HCT116 (cell line): ENCODE measurements around the gene TIMP1. TPM values are rescaled to one million over a fixed set of nuclear protein-coding genes. Genes with fewer than 3 reads are reported as not detected.

Experiments used
- ATAC-seq: fragments of 200-7000 bp; cut with Tn5 transposase; 2 replicates; pipeline ENCODE4 v1.9.1; 2020; ENCODE audit warnings: mild to moderate bottlenecking, moderate library complexity
- BruUV-seq: library from RNA; stranded (reverse); fragments of 400-500 nt; replicated peaks from 2 replicates; lab custom pipeline; 2021; lab: Mats Ljungman, UMichigan
- CTCF ChIA-PET: fragments of 300-600 bp; sonication (Branson Sonifier 250); formaldehyde crosslinking; loops from one replicate; lab custom pipeline; 2021; ENCODE audit warnings: antibody characterized with exemption; lab: Charles Lee
- POLR2A ChIA-PET: fragments of 300-600, 350-600 bp; sonication (Branson Sonifier 250); formaldehyde crosslinking; loops from one replicate; lab custom pipeline; 2021; ENCODE audit warnings: antibody characterized with exemption; lab: Charles Lee
- RAD21 ChIA-PET, 2 experiments: fragments of 300-600 bp; sonication (Branson Sonifier 250); formaldehyde crosslinking; loops; one replicate each; lab custom pipeline; 2023; ENCODE audit warnings: low total read pairs in 2 of 2; ENCODE audit not compliant: uncharacterized antibody in 2 of 2, unreplicated experiment in 2 of 2, low non-redundant PET in 1 of 2; lab: Charles Lee
- DNase-seq: peaks from one replicate; pipeline ENCODE4 v3.0.0-alpha.2; 2010; ENCODE audit warnings: low read depth, low spot score
- H2AFZ ChIP-seq: fragments of 200-600 bp; shearing (Covaris generic), sonication (generic); 2 replicates; pipeline ENCODE4 v1.6.1; 2017; ENCODE audit warnings: low read depth, mixed run types, mixed read lengths, antibody characterized with exemption, low read length; ENCODE audit not compliant: poor library complexity, severe bottlenecking
- H3K27ac ChIP-seq: 2 replicates; pipeline ENCODE4 v1.5.1; 2012; ENCODE audit warnings: low read depth, low read length
- H3K27me3 ChIP-seq: fragments of 200-600 bp; sonication (generic); 2 replicates; pipeline ENCODE4 v1.6.1; 2016; ENCODE audit warnings: mixed run types, low read length, mixed read lengths; ENCODE audit not compliant: insufficient read depth
- H3K36me3 ChIP-seq, 2 experiments: fragments of 200-500 bp in 1 of 2; fragments of 200-600 bp in 1 of 2; sonication (Bioruptor generic) in 1 of 2; sonication (generic) in 1 of 2; 2 replicates each; pipeline versions ENCODE4 v1.5.1 to v1.6.1; 2014 to 2016; ENCODE audit warnings: low read length in 2 of 2, inconsistent platforms in 1 of 2, mixed read lengths in 1 of 2, mixed run types in 1 of 2; ENCODE audit not compliant: insufficient read depth in 2 of 2, control insufficient read depth in 1 of 2
- H3K4me1 ChIP-seq, 2 experiments: fragments of 200-600 bp in 1 of 2; sonication (generic) in 1 of 2; 2 replicates each; pipeline versions ENCODE4 v1.5.1 to v1.6.1; 2012 to 2017; ENCODE audit warnings: low read length in 2 of 2, inconsistent platforms in 1 of 2, mild to moderate bottlenecking in 1 of 2, mixed read lengths in 1 of 2, mixed run types in 1 of 2, moderate library complexity in 1 of 2; ENCODE audit not compliant: insufficient read depth in 2 of 2, control insufficient read depth in 1 of 2
- H3K4me2 ChIP-seq: fragments of 200-600 bp; sonication (generic); 2 replicates; pipeline ENCODE4 v1.6.1; 2017; ENCODE audit warnings: mixed run types, low read length, mixed read lengths
- H3K4me3 ChIP-seq, 2 experiments: fragments of 200-600 bp in 1 of 2; sonication (generic) in 1 of 2; replicated peaks in 1 of 2; 2 replicates each; pipeline ENCODE4 v1.5.1; 2011 to 2016; ENCODE audit warnings: low read length in 2 of 2, control low read depth in 1 of 2, low read depth in 1 of 2, mild to moderate bottlenecking in 1 of 2, mixed read lengths in 1 of 2, mixed run types in 1 of 2
- H3K79me2 ChIP-seq: fragments of 200-600 bp; sonication (generic); 2 replicates; pipeline ENCODE4 v1.6.1; 2017; ENCODE audit warnings: mild to moderate bottlenecking, mixed run types, low read length, moderate library complexity, mixed read lengths; ENCODE audit not compliant: insufficient read depth
- H3K9ac ChIP-seq: fragments of 200-600 bp; sonication (generic); 2 replicates; pipeline ENCODE4 v1.6.1; 2016; ENCODE audit warnings: low read length, mixed read lengths
- H3K9me2 ChIP-seq: fragments of 200-600 bp; sonication (generic), shearing (Covaris generic); 2 replicates; pipeline ENCODE4 v1.6.1; 2017; ENCODE audit warnings: mixed run types, mild to moderate bottlenecking, moderate library complexity; ENCODE audit not compliant: insufficient read depth
- H3K9me3 ChIP-seq, 2 experiments: fragments of 200-500 bp in 1 of 2; fragments of 200-600 bp in 1 of 2; sonication (Bioruptor generic) in 1 of 2; sonication (generic) in 1 of 2; 2 replicates each; pipeline ENCODE4 v1.6.1; 2014 to 2017; ENCODE audit warnings: low read length in 2 of 2, mixed read lengths in 2 of 2, inconsistent platforms in 1 of 2, low read depth in 1 of 2, mild to moderate bottlenecking in 1 of 2, mixed run types in 1 of 2, moderate library complexity in 1 of 2; ENCODE audit not compliant: control insufficient read depth in 1 of 2, insufficient read depth in 1 of 2
- H4K20me1 ChIP-seq: fragments of 200-600 bp; sonication (generic), shearing (Covaris generic); 2 replicates; pipeline ENCODE4 v1.6.1; 2017; ENCODE audit warnings: mixed run types, mild to moderate bottlenecking, moderate library complexity; ENCODE audit not compliant: insufficient read depth
- CBX3 ChIP-seq: IDR thresholded peaks from 2 replicates; pipeline ENCODE4 v1.6.1; 2012; ENCODE audit warnings: low read depth
- CEBPB ChIP-seq: IDR thresholded peaks from 2 replicates; pipeline ENCODE4 v1.6.1; 2012; ENCODE audit warnings: low read depth
- EZH2 ChIP-seq: fragments of 200-600 bp; sonication (generic); IDR thresholded peaks from 2 replicates; pipeline ENCODE4 v1.6.1; 2017; ENCODE audit warnings: antibody characterized with exemption, mixed run types
- EZH2phosphoT487 ChIP-seq: fragments of 200-600 bp; IDR thresholded peaks from 2 replicates; pipeline ENCODE4 v1.6.1; 2018; ENCODE audit warnings: antibody characterized with exemption, borderline replicate concordance
- FOSL1 ChIP-seq: IDR thresholded peaks from 2 replicates; pipeline ENCODE4 v1.6.1; 2012; ENCODE audit warnings: low read depth
- POLR2A ChIP-seq: IDR thresholded peaks from 2 replicates; pipeline ENCODE4 v1.7.0; 2011; ENCODE audit warnings: borderline replicate concordance; ENCODE audit not compliant: insufficient read depth, insufficient read length; ENCODE audit errors: extremely low read depth
- POLR2AphosphoS5 ChIP-seq: IDR thresholded peaks from 2 replicates; pipeline ENCODE4 v1.6.1; 2011; ENCODE audit warnings: mild to moderate bottlenecking, low read depth, low read length, moderate library complexity
- REST ChIP-seq: IDR thresholded peaks from 2 replicates; pipeline ENCODE4 v1.6.1; 2012; ENCODE audit warnings: low read depth
- SIN3A ChIP-seq: IDR thresholded peaks from 2 replicates; pipeline ENCODE4 v1.6.1; 2012; ENCODE audit warnings: low read depth
- TCF7L2 ChIP-seq: IDR thresholded peaks from 2 replicates; pipeline ENCODE4 v1.7.0; 2011; ENCODE audit warnings: borderline replicate concordance, inconsistent platforms; ENCODE audit not compliant: insufficient read depth, insufficient read length; ENCODE audit errors: extremely low read depth
- ZBTB33 ChIP-seq: IDR thresholded peaks from 2 replicates; pipeline ENCODE4 v1.6.1; 2011; ENCODE audit warnings: mild to moderate bottlenecking, low read length, moderate library complexity; ENCODE audit not compliant: insufficient replicate concordance; ENCODE audit errors: extremely low read depth
- ZNF274 ChIP-seq: fragments of 200-500 bp; sonication (Bioruptor generic); IDR thresholded peaks from 2 replicates; pipeline ENCODE4 v1.6.1; 2014; ENCODE audit warnings: mild to moderate bottlenecking, low read depth, low read length, inconsistent platforms
- intact Hi-C: fragments of 100-400 bp; cut with micrococcal nuclease; formaldehyde crosslinking; loops from 2 replicates; pipeline ENCODE4 v1.10.0; 2022
- total RNA-seq: library from RNA; stranded (reverse); gene quantifications from one replicate; pipeline ENCODE4 v1.2.1, GENCODE V29; 2021; ENCODE audit not compliant: unreplicated experiment
- TF ChIP-seq, protein P1 (sequence below), 3 experiments: fragments of 200-600 bp in 1 of 3; sonication (generic) in 1 of 3; IDR thresholded peaks in 2 of 3; conservative IDR thresholded peaks in 1 of 3; 2 replicates each; pipeline ENCODE4 v1.5.1; 2012 to 2017; ENCODE audit warnings: low read depth in 2 of 3, low read length in 2 of 3, antibody characterized with exemption in 1 of 3, borderline replicate concordance in 1 of 3, control low read depth in 1 of 3, mild to moderate bottlenecking in 1 of 3, mixed read lengths in 1 of 3, mixed run types in 1 of 3, moderate library complexity in 1 of 3; ENCODE audit not compliant: insufficient read depth in 1 of 3

The TIMP1 gene
- total RNA-seq, 1 experiment from 2014 or later: 225 TPM

DNA sequence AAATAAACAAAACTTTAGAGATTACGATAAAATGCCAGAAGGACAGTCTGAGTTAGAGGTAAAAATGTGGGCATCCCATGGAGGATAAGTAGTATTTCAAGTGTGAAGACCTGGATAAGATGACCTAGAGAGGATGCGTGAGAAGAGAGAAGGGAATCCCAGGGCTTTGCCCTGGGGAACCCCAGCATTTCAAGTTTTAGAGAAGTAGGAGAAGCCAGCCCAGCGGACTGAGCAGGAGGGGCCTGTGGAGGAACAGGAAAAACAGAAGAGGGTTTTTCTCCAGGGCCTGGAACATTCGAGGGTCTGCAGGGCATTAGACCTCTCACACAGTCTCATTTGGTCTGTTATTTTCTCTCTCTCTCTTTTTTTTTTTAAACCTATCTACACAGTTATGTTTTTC is 50.4 kb downstream of the TIMP1 start:
- ATAC-seq (no peak), DNase-seq (no peak)
- Histone ChIP-seq H3K36me3 (peaks cover 0 to 3% of the 10 kb centered on the region in 2 experiments; a peak in 2 of 4 replicates), H3K27me3 (no peaks in the 10 kb centered on the region), H3K9ac (no peak overlapping the region), H3K4me2 (no peak overlapping the region), H3K4me3 (no peak overlapping the region), H3K4me1 (no peaks in the 10 kb centered on the region), H3K9me3 (no peaks in the 10 kb centered on the region), H3K9me2 (no peaks in the 10 kb centered on the region), H3K79me2 (no peaks in the 10 kb centered on the region), H2AFZ (no peak overlapping the region), H3K27ac (no peak overlapping the region), H4K20me1 (no peaks in the 10 kb centered on the region)
- intact Hi-C loops: no loop called here
- TF ChIP-seq CBX3 (no peak), SIN3A (no peak), POLR2A (no peak), CEBPB (no peak), ZNF274 (no peak), ZBTB33 (no peak), EZH2phosphoT487 (no peak), REST (no peak), TCF7L2 (no peak), FOSL1 (no peak), EZH2 (no peak), POLR2AphosphoS5 (no peak)
- TF ChIP-seq, protein P1, sequence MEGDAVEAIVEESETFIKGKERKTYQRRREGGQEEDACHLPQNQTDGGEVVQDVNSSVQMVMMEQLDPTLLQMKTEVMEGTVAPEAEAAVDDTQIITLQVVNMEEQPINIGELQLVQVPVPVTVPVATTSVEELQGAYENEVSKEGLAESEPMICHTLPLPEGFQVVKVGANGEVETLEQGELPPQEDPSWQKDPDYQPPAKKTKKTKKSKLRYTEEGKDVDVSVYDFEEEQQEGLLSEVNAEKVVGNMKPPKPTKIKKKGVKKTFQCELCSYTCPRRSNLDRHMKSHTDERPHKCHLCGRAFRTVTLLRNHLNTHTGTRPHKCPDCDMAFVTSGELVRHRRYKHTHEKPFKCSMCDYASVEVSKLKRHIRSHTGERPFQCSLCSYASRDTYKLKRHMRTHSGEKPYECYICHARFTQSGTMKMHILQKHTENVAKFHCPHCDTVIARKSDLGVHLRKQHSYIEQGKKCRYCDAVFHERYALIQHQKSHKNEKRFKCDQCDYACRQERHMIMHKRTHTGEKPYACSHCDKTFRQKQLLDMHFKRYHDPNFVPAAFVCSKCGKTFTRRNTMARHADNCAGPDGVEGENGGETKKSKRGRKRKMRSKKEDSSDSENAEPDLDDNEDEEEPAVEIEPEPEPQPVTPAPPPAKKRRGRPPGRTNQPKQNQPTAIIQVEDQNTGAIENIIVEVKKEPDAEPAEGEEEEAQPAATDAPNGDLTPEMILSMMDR (IDR thresholded peaks at IDR 0.05 in 2 of 3, conservative IDR thresholded peaks at IDR 0.05 in 1 of 3; ENCODE audit: borderline replicate concordance in 1 of 3, insufficient read depth in 1 of 3, low read depth in 2 of 3, low read length in 2 of 3): no peak
- CTCF ChIA-PET: no interaction called here
- BruUV-seq: no TSS peak
- RAD21 ChIA-PET: no interaction called here
- POLR2A ChIA-PET: no interaction called here
